ENCODE results near the gene PLTP. TPM values are rescaled to one million over a fixed set of nuclear protein-coding genes. Genes with fewer than 3 reads are reported as not detected.

Gene PLTP
- total RNA-seq, 4 donors from 2014 or later = 109 to 342 (median 176) TPM

- Histone ChIP-seq H3K27ac (replicated peaks in 1 of 4) (no peak overlapping the region), H3K4me3 (no peak overlapping the region), H3K4me1 (peaks cover 7 to 18% (median 13%) of the 10 kb centered on the region in 4 donors), H3K36me3 (peaks cover 23 to 92% (median 89%) of the 10 kb centered on the region in 4 donors), H3K9me3 (no peaks in the 10 kb centered on the region), H3K27me3 (no peaks in the 10 kb centered on the region)
- intact Hi-C loops (cut with DNase I) = no loop called here
- TF ChIP-seq POLR2A (IDR thresholded peaks at IDR 0.05; ENCODE audit: low read depth) (no peak), POLR2AphosphoS5 (IDR thresholded peaks at IDR 0.05) (peak in 1 of 2 donors; percentile 6)
- 92% methylated on average over 14 of the region's 14 CpGs for WGBS
- no peak for DNase-seq (ENCODE audit: extremely low spot score)
Observed at GRCh38 chr20:45896641-45897161, 15.3 kb downstream of the PLTP start.

GRCh38 chr20:45894797-45895196, 17.2 kb downstream of the PLTP start:
- TF ChIP-seq POLR2A (IDR thresholded peaks at IDR 0.05; ENCODE audit: low read depth) = no peak
- TF ChIP-seq EP300 (IDR thresholded peaks at IDR 0.05) = no peak
- TF ChIP-seq POLR2AphosphoS5 (IDR thresholded peaks at IDR 0.05) = no peak
- TF ChIP-seq CTCF (IDR thresholded peaks at IDR 0.05) = no peak
- H3K27me3 ChIP-seq = no peaks in the 10 kb centered on the region
- intact Hi-C loops (cut with DNase I) = loop anchor here (5.0 kb wide), 1 partner anchor 78 kb away; the partner anchor contains the start of gene ZNF335
- H3K4me1 ChIP-seq = peaks cover 15 to 28% (median 22%) of the 10 kb centered on the region in 4 donors
- no peak overlapping the region for H3K4me3 ChIP-seq
- H3K36me3 ChIP-seq = peaks cover 23 to 76% (median 72%) of the 10 kb centered on the region in 4 donors
- H3K27ac ChIP-seq (replicated peaks in 1 of 4) = no peak overlapping the region
- 81% methylated on average over 3 of the region's 12 CpGs for WGBS
- DNase-seq (ENCODE audit: extremely low spot score) = no peak
- H3K9me3 ChIP-seq = no peaks in the 10 kb centered on the region

- WGBS = 90% methylated on average over 4 of the region's 4 CpGs
- H3K36me3 ChIP-seq = peaks cover 23 to 66% (median 64%) of the 10 kb centered on the region in 4 donors
- no peaks in the 10 kb centered on the region for H3K9me3 ChIP-seq
- TF ChIP-seq EP300 (IDR thresholded peaks at IDR 0.05) = no peak
- TF ChIP-seq CTCF (IDR thresholded peaks at IDR 0.05) = no peak
- no peak for TF ChIP-seq POLR2A (IDR thresholded peaks at IDR 0.05; ENCODE audit: low read depth)
- TF ChIP-seq POLR2AphosphoS5 (IDR thresholded peaks at IDR 0.05) = no peak
- intact Hi-C loops (cut with DNase I) = loop anchor here (5.0 kb wide), 1 partner anchor 78 kb away; the partner anchor contains the start of gene ZNF335
- H3K4me3 ChIP-seq = no peak overlapping the region
- H3K4me1 ChIP-seq = peaks cover 23 to 38% (median 31%) of the 10 kb centered on the region in 4 donors
- H3K27me3 ChIP-seq = no peaks in the 10 kb centered on the region
- no peak overlapping the region for H3K27ac ChIP-seq (replicated peaks in 1 of 4)
- DNase-seq (ENCODE audit: extremely low spot score) = no peak
Observed at GRCh38 chr20:45893831-45894230, 18.1 kb downstream of the PLTP start.

- Histone ChIP-seq H3K4me3 (no peak overlapping the region), H3K27me3 (no peaks in the 10 kb centered on the region), H3K4me1 (peaks cover 24 to 42% (median 34%) of the 10 kb centered on the region in 4 donors), H3K9me3 (no peaks in the 10 kb centered on the region), H3K36me3 (peaks cover 17 to 62% (median 58%) of the 10 kb centered on the region in 4 donors), H3K27ac (replicated peaks in 1 of 4) (no peak overlapping the region)
- intact Hi-C loops (cut with DNase I) = loop anchor here (5.0 kb wide), 1 partner anchor 79 kb away; the partner anchor contains the start of gene ZNF335
- no peak for TF ChIP-seq EP300 (IDR thresholded peaks at IDR 0.05)
- no peak for TF ChIP-seq POLR2AphosphoS5 (IDR thresholded peaks at IDR 0.05)
- TF ChIP-seq CTCF (IDR thresholded peaks at IDR 0.05) = no peak
- TF ChIP-seq POLR2A (IDR thresholded peaks at IDR 0.05; ENCODE audit: low read depth) = no peak
- DNase-seq (ENCODE audit: extremely low spot score) = no peak
- 69% methylated on average over 4 of the region's 4 CpGs for WGBS
Observed at GRCh38 chr20:45892828-45893500, 19.0 kb downstream of the PLTP start.
